Measurements from ENCODE around the gene LRRC73.

DNA sequence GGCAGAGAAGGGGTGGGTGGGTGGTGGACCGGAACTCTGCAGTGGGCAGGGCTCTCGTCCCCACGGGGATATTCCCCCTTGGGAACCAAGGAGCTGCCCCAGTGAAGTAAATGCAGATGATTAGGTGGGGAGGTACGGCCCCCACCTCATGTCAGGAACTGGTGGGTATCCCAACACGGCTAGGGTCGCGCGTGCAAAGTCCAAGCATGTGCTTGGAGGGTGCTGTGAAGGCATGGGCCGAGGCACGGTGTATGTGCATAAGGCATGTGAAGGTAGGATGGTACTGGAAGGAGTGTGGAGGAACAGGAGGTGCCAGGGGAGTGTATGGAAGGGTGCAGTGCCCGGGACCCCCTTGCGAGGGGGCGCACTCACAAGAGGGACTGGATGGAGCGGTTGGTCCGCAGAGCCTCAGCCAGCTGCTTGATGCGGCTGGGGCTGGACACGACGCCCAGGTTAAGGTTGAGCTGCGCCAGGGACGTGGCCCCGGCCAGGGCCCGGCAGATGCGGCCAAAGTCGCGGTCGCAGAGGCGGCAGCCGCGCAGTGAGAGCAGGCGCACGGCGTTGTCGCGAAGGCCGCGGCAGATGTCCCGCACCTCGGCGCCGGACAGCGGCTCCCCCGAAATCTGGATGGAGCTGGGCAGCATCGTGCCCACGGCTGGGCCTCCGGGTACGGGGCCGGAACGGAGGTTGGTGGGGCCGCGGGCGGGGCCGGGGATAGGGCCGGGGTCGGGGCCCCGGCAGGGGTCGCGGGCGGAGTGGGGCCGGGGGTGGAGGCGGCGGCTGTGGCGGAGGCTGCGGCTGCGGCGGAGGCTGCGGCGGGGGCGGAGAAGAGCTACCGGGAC lies 783 bp downstream of the LRRC73 start:
- TF ChIP-seq SIN3A (conservative IDR thresholded peaks at IDR 0.05 in 1 of 2, IDR thresholded peaks at IDR 0.05 in 1 of 2; ENCODE audit: low read depth in 1 of 2, low read length in 2 of 2) (no peak), RFX5 (IDR thresholded peaks at IDR 0.05; ENCODE audit: borderline replicate concordance, low read depth, low read length) (no peak)
